Coronary artery (tissue), 2 donors: ENCODE results near the gene THADA.
A peak's percentile ranks its signal among the peaks of the same experiment; 100 is the strongest.

Experiments
- DNase-seq: peaks from one replicate; pipeline ENCODE4 v3.0.0-alpha.2; 2017; ENCODE audit warnings: low spot score
- H3K27ac ChIP-seq, 2 donors: fragments of 200-600 bp; sonication (generic); one replicate each; pipeline ENCODE4 v1.5.1; 2016 to 2019
- H3K4me3 ChIP-seq: fragments of 200-600 bp; sonication (generic); 2 replicates; pipeline ENCODE4 v1.5.1; 2016; ENCODE audit warnings: mild to moderate bottlenecking, moderate library complexity
- TF ChIP-seq, protein P1 (sequence below): fragments of 200-600 bp; sonication (generic); IDR thresholded peaks from one replicate; pipeline ENCODE4 v1.5.1; 2019; ENCODE audit warnings: antibody characterized with exemption

THADA gene

DNA sequence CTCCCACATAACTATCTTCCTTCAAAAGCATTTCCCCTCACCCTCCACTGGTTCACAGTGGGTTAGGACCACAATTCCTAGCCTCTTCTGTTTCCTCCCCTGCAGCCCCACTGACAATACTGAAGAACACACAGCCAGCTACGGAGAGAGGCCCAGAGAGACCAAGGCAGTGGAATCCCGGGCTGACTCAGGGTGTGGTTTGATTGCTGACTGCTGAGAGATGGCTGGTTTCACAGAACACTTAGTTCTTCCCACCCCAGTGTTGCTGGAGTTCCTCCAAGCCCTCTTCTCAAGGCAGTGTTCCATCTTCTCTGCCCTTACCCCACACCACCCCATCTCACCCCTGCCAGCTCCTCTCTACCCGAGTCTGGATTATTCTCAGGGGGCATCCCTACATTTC is 326.1 kb downstream of the THADA start:
- Histone ChIP-seq H3K4me3 (peak overlapping the region; percentile 27), H3K27ac (peak overlapping the region; percentile 87 to 93)
- TF ChIP-seq, protein P1, sequence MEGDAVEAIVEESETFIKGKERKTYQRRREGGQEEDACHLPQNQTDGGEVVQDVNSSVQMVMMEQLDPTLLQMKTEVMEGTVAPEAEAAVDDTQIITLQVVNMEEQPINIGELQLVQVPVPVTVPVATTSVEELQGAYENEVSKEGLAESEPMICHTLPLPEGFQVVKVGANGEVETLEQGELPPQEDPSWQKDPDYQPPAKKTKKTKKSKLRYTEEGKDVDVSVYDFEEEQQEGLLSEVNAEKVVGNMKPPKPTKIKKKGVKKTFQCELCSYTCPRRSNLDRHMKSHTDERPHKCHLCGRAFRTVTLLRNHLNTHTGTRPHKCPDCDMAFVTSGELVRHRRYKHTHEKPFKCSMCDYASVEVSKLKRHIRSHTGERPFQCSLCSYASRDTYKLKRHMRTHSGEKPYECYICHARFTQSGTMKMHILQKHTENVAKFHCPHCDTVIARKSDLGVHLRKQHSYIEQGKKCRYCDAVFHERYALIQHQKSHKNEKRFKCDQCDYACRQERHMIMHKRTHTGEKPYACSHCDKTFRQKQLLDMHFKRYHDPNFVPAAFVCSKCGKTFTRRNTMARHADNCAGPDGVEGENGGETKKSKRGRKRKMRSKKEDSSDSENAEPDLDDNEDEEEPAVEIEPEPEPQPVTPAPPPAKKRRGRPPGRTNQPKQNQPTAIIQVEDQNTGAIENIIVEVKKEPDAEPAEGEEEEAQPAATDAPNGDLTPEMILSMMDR, result no peak
- peak; percentile 92 for DNase-seq

DNA sequence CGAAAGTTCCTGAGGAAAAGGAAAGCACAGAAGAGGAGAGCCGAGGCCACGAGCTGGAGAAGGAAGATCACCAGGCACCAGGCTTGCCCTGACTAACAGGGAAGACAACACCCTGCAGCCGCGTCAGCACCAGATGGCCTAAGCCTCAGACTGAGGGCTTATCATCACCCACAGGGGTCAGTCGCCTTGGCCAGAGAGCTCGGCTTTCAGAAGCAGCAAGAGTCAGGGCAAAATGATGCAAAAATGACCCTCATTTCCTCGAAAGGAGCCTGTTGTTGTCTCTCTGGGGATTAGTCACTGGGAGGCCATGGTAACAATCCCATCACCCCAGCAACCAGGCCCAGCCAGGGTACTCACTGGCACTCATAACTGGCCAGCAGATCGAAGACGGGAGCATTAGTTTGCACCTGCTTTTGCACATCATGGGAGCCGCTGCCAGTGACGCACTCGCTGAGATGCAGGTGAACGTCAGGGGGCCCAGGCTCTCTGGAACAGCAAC is 326.7 kb downstream of the THADA start:
- H3K4me3 ChIP-seq, result peak overlapping the region; percentile 39
- peak; percentile 98 for DNase-seq
- peak overlapping the region; percentile 87 to 93 for H3K27ac ChIP-seq
- TF ChIP-seq, protein P1, result no peak

DNA sequence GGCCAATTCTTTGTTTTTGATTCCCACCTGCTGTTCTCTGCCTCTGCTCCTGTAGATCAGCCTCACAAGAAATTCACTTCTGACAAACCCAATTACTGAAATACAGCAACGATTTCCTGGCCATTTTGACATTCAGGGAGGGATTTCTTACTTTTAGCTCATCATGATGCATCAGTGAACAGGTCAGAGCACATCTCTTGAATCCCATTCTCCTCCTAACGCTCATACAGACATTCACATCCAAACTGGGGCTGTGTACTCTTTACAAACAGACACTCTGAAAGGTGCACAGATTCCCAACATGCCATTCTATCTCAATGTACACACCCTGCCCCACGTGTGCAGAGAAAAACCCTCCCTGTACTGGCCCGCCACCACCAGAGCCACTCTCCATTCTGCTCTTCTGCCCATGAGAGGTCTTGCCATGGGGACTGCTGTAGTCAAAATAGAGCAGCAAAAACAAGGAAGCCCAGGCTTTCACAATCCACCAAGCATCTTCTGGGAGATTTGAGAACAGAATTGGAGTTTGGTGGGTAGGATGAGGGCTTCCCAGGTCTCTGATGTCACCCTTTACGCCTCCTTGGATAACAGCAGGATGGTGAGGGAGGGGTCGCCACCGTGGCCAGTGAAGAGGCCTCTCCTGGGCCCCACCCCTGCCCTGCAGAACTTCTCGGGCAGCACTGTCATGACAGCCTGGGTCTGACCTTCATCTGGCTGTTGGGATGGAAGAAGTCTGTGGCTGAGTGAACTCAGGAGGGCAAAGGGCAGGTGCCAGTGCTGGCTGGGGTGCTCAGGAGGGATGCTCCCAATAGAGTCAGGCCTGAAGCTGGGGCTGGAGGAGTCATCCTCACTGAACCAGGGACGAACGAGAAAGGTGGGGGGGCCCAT is 327.5 kb downstream of the THADA start:
- peak; percentile 82 for DNase-seq
- TF ChIP-seq, protein P1, result no peak
- Histone ChIP-seq H3K27ac (peak overlapping the region; percentile 87 to 93), H3K4me3 (peak overlapping the region; percentile 39)

DNA sequence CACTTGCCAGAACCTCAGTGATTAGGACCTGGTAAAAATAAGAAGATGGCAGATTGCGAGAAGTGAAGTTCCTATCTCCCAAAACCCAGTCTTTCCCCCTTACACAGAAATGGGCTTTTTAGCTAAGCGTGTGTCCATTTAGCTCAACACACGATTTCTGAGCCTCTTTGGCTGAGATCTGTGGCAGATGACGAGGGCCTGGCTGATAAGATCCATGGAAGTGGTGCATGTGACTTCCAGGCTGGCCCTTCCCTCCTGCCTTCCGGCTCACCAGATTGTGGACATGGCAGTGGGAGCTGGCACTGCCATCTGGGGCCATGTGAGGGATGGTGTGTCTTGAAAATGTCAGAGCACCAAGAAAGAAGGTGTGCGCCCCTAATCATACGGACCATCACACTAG is 328.5 kb downstream of the THADA start:
- DNase-seq, result no peak

DNA sequence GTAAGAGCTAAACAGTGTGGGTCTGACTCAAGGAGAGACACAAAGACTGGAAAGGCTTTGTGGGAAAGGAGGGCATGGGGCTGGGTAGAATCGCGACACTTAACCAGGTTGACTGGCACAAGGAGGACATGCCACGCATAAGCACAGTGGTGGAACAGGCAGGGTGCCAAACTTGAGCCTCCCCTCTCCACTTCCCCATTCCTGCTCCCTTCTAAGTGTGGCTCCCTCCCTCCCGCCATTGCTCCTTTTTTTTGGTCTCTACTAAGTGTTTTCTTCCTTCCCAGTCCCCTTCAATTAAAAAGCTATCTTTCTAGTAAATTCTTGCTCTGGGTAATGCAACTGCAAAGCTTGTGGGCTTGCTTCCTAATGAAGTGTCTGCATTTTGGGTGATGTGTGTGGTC is 329.1 kb downstream of the THADA start:
- no peak overlapping the region for H3K4me3 ChIP-seq
- TF ChIP-seq, protein P1, result no peak
- no peak for DNase-seq
- H3K27ac ChIP-seq, result peak overlapping the region; percentile 87 to 93

More for the DNA sequence above, 328.5 kb downstream of the THADA start:
- TF ChIP-seq, protein P1, result no peak
- H3K4me3 ChIP-seq, result no peak overlapping the region
- peak overlapping the region; percentile 87 to 93 for H3K27ac ChIP-seq

DNA sequence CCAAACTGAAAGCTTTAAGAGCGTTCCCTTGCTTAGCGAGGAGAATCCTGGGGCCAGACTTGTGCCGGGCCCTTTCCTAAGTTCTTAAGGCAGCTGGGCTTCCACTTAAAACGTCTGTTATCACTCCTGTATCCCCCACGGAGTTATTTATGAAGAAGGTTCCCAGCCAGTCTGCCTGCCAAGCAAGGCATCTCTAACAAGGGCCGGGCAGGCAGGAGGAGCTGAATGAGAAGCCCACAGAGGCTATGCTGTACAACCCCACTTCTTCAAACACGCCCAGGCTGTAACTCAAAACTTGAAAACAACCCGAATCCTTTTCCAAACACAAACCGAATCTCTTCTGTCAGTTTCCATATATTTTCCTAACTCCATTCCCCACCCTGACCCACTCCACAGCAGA is 330.4 kb downstream of the THADA start:
- DNase-seq, result no peak
- TF ChIP-seq, protein P1, result no peak
- Histone ChIP-seq H3K4me3 (no peak overlapping the region), H3K27ac (peak overlapping the region; percentile 87 to 93)

DNA sequence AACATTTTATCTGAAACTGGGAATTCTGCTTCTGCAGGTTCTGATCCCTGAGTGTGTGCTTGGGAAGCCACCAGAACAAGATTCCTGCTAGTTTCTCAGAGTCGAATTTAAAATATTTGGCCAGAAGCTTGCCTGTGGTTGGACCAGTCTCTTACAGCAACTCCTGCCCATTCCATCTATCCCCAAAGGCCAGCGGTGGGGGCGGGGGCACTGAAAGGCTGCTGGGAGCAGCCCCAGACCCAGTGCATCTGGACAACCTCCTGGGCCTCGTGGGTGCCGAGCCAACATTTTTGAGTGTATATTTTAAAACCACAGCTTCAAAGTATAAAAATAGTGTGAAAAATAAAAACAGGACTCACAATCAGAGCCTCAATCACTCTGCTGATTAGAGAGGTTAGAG is 330.8 kb downstream of the THADA start:
- peak overlapping the region; percentile 18 for H3K4me3 ChIP-seq
- TF ChIP-seq, protein P1, result no peak
- peak overlapping the region; percentile 87 to 93 for H3K27ac ChIP-seq
- no peak for DNase-seq
